Loucy (cell line): ENCODE results near the gene AQP5.

Source experiments
- EZH2phosphoT487 ChIP-seq: fragments of 200-600 bp; IDR thresholded peaks from 2 replicates; pipeline ENCODE4 v1.6.1; 2018; ENCODE audit warnings: antibody characterized with exemption, mild to moderate bottlenecking, moderate library complexity, borderline replicate concordance
- TF ChIP-seq, protein P1 (sequence below): fragments of 200-600 bp; sonication (generic); conservative IDR thresholded peaks from 2 replicates; pipeline ENCODE4 v1.5.1; 2014; ENCODE audit warnings: mild to moderate bottlenecking, antibody characterized with exemption, low read length

DNA sequence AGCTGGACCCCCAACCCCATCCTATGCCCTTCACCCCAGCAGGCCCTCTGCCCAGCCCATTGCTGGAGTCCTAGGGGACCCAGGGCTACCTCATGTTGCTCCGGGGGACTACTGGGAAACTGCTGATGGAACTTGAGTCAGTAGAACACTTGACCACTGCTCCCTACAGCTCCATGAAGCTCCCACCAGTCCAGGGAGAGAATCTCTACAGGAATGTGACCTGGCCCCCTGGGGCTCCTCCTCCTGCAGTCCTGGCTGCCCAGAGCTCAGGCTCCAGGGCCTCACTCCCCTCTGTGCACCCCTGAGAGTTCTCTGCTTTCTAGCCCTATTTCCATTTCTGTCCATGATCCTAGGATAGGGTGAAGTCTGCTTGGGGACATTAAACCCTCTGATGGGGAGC, 22.0 kb upstream of the AQP5 start:
- TF ChIP-seq, protein P1, sequence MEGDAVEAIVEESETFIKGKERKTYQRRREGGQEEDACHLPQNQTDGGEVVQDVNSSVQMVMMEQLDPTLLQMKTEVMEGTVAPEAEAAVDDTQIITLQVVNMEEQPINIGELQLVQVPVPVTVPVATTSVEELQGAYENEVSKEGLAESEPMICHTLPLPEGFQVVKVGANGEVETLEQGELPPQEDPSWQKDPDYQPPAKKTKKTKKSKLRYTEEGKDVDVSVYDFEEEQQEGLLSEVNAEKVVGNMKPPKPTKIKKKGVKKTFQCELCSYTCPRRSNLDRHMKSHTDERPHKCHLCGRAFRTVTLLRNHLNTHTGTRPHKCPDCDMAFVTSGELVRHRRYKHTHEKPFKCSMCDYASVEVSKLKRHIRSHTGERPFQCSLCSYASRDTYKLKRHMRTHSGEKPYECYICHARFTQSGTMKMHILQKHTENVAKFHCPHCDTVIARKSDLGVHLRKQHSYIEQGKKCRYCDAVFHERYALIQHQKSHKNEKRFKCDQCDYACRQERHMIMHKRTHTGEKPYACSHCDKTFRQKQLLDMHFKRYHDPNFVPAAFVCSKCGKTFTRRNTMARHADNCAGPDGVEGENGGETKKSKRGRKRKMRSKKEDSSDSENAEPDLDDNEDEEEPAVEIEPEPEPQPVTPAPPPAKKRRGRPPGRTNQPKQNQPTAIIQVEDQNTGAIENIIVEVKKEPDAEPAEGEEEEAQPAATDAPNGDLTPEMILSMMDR: no peak
- TF ChIP-seq EZH2phosphoT487: no peak
